ELR (cell line): ENCODE measurements around the gene GRIP2.

ENCODE experiments used
- DNase-seq: peaks from one replicate; pipeline ENCODE4 v3.0.0-alpha.2; 2015; ENCODE audit warnings: low read depth

Gene GRIP2

DNA sequence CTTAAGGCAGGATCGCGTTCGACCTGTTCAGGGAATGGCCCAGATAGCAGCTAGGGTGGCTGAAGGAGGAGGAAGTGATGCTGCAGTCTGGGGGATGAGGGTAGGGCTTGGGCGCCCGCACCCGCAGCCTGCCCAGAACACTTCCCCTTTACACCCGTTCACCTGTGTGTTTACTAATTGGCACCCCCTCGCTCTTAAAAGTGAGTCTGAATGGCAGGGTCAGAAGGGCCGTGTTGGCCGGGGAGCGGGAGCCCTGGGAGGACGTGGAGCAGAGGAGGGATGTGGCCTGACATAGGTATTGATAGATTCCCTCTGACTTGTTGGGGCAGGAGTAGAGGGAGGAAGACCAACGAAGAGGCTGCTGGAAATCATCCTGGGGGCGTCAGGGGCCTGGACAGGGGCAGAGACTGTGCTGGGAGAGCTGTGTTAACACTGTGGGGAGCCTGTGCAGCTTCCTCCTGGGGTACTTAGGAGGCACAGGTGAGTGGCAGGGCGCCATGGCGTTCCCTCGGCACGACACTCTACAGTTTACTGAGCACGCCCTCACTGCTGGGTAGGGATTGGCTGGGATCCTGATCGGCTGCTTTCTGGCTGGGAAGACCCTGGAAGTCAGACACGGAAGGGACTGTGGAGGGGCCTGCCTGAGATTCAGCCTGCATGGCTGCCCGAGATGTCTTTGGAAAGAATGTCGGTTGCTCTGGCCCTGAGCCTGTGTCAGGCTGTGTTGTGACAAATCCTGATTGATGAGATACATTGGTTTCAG lies 86.1 kb downstream of the GRIP2 start:
- no peak for DNase-seq

DNA sequence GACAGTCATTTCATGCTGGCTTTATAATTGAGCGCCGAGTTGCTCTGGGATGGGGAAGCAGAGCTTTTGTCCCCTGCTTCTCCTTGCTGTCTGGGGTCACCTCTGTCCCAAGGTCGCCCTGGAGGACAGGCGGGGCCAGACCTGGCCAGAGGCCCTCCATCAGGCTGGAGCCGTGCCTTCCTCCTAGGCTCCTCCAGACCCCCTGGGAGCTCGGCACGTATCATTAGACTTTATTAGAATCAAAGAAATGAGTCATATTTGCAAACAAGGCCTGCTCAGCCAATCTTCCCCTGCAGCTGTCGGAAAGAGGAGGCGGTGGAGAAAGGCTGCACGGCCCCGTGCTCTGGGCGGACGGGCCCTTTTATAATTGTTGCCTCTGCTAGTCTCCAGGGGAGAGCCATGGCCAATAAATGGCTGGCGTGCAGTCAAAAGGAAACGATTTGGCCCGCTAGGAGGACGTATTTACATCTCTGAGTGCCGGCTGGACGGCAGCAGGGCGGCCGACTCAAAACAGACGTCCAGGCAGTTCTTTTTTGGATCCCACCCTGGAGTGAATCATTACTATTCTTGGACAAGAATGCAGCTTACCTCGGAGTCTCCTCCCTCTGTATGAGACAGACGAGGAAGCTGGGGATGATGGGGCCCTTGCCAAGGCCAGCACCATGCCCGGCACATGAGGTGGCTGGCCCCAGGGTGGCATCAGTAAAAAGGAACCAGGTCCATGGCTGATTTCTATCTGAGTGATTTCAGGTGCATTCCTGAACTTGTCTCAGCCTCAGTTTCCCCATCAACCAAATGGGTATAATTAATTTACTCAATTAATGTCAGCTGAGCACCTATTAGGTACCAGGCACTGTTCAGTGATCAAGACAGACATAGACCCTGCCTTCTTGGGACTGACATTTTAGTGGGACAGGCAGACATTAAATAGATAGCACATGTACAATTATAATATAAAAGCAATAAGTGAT lies 87.1 kb downstream of the GRIP2 start:
- DNase-seq = peak; percentile 91

DNA sequence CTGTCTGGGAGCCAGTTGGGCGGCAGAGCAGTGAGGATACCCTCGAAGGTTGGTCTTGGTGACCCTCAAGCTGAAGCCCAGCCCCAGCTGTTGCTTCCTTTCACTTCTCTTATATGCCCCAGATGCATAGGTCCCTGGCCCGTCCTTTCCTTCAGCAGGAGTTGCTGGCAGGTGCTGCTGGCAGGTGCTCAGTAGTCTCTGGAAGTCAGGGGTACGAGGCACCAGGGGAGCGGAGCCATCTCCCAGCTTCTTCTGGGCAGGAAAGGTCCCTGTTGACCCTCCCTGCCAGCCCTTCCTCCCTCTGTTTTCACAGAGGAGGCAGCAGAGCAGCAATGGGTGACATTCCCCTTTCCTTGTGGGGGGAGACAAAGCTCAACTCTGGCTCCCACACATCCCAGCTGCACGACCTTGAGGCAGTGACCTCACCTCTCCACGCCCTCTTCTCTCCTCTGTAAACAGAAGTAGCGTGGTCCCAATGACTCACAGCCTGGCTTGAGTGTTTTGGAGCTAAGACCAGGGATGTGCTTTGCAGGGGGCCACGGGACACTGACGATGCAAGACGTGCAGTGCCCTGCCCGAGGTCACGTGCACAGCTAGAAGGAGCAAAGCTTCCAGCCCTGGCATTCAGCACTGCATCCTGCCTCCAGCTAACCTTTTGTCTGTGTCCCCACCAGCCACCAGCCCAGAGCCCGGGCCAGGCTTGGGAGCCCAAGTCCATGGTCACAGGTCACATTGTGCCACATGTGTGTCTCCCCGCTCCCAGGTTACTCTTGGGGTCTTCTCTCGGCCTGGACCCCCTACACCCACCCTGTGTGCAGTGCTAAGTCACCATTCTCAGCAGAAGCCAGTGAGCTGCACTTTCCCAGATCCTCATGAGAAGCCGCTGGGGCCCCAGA lies 88.0 kb downstream of the GRIP2 start:
- peak; percentile 92 for DNase-seq

DNA sequence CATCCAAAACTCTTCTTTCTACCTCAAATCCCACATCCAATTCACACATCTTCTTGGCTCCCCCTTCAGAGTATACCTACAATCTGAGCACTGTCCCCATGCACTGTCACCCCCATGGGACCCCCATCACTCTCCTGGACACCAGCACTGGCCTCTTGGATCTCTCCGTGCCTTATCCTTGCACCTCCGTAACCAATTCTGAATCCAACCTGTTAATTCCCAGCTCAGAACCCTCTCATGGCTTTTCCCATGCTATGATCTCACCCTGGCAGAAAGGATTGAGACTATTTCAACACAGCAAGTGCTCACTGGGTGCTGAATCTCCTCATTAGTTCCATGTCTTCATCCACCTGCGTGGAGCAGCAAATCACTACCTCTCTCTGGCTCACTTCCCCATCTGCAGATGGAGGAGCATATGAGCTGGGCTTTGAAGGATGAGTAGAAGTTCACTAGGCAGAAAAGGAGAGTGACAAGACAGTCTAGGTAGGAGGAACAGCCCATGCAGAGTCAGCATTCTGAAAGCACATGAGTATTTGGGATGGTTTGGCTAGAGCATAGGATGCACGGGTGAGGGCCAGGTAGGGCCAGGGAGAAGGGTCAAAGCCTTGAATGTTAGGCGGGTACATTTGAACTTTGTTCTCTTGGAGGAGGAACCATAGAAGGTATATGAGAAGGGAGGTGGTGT lies 89.1 kb downstream of the GRIP2 start:
- no peak for DNase-seq

DNA sequence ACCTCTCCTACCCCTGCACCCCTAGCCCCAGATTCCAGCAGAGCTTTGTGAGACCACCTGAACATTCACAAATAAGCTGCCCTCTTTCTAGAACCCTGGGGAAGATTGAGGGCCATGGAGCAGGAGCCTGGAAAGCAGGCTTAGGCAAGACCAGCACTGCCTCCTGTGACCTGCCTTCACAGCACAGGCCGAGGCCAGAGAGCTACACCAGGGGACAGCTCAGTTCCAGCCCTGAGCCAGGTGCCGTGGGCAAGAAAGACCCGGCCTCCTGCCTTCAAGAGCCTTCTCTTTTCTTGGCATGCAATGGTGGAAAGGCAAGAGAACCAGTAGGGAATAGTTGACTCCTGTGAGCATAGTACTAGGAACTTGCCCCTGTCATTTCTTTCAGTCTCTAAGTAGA lies 89.6 kb downstream of the GRIP2 start:
- no peak for DNase-seq

DNA sequence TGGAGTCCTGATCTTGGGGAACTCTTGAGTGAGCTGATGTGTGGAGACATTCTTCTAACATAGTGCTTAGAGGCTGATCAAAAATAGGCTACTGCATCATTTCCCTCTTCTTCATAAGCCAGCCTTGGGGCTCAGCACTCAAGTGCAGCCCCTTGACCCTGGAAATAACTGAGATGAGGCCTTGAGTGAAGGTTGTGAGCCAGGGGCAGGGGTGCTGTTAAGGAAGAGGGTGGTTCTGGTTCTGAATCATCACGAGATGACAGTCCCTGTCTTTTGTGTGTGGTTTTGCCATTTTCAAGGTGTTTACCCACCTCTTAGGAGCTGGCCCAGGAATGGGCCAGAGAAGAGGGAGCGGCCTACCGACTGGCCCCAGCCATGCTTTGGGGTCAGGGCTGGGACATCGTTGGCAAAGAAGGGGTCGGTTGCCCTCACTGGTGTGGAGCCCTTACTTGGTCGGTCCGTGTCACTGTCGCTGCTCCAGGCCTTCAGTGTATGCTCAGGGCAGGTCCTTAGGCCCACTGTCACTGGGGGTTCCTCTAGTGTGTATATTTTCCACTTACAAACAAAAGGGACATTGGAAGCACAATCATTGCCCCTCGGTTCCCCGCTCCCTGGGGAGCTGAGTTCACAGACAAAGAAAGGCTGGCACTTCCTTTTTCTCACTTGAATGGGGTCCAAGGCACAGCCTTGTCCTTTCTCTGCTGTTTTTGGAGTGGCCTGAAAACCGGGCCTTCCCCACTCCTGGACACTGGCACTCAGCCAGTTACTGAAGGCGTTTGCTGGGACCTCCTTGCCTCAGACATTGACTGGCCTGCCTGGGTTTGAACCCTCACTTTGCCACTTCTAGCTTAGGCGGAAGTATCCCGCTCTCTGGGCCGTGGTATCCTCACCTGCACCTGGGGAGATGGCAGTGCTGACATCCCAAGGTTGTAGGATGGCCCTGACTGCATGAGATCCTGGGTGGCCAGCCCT lies 91.1 kb downstream of the GRIP2 start:
- no peak for DNase-seq

DNA sequence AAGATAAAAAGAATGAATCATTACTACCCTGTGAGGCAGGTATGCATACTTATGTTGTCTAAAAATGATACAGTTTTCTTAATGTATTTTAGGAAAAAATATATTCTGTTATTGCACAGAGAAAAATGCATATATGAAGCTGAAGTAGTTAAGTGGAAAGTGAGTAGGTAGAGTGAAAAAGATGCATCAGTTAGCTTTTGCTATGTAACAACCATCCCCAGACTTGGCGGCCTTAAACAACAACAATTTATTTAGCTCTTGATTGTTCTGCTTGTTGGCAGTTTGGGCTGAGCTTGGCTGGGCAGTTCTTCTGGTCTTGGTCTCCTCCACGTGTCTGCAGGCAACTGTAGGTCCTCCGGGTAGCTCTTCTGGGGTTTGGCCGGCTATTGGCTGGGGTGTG lies 92.1 kb downstream of the GRIP2 start:
- DNase-seq = no peak

DNA sequence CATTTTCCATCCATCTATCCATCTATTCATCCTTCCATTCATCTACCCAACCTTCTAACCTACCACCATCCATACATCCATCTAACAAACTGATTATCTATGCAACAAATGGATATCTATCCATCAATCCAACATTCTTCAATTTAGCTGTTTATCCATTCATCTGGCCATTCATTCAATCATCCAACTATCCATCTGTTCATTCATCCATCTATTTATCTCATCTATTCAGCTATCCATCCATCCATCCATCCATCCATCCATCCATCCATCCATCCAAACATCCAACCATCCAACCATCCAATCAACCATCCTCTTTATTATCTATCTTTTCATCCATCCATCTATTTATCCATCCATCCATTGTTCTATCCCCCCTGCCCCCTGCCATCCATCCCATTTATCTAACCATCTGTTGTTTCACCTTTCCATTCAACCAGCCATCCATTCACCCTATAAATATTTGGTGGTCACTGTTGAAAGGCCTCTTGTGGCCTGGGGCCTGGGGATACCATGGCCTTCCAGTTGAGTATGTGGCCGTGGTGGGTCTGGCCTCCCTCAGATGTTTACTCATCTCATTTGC lies 93.1 kb downstream of the GRIP2 start:
- no peak for DNase-seq

DNA sequence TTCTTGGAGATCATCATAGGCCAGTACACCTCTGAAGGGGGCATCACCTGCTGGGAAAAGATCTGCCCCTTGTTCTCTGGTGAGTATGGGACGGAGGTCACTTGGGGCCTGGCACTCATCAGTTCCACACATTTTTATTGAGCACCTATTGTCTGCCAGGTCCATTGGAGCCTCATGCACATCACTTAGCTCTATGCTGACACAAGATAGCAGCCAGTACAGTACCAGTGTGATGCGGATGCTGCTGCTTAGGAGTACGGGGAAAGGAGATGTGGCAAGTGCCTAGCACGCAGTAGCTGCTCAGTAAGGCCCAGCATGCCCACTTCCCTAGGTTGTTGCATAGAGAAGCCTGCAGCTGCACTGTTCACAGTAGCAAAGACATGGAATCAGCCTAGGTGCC lies 94.4 kb downstream of the GRIP2 start:
- DNase-seq = no peak

DNA sequence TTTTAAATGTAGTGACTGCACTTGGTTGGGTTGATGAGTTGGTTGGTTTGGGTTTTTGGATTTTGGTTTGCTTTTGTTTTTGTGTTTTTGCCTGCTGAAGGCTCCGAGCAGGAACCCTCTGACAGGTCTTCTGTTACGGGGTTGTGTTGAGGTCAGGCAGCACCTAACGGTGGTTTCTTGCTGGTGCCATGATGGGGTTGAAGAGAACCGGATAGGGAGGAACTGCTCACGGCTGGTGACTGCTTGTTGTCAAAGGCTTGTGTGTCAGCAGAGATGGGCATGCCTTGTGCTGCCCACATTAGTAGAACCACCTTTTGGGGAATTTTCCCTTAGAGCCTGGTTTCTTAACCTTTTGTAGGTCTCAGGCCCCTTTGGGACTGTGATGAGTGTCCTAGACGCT lies 95.8 kb downstream of the GRIP2 start:
- no peak for DNase-seq

DNA sequence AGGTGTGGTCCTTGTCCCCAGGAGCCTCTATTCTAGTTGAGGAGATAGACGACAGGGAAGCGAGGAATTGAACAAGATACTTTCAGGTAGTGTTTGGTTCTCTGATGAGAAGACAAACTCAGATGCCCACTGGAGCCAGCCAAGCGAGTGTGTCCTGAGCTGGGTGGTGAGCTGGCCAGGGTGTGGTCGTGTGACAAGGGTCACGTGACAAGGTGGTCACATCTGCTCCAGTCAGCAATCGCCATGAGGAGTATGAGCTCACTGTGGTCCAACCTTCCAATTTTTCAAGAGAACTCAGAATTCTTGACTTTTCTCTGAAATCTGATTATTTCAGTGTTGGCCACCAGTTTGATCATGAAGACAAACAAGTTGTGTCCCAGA lies 98.2 kb downstream of the GRIP2 start:
- peak; percentile 19 for DNase-seq

DNA sequence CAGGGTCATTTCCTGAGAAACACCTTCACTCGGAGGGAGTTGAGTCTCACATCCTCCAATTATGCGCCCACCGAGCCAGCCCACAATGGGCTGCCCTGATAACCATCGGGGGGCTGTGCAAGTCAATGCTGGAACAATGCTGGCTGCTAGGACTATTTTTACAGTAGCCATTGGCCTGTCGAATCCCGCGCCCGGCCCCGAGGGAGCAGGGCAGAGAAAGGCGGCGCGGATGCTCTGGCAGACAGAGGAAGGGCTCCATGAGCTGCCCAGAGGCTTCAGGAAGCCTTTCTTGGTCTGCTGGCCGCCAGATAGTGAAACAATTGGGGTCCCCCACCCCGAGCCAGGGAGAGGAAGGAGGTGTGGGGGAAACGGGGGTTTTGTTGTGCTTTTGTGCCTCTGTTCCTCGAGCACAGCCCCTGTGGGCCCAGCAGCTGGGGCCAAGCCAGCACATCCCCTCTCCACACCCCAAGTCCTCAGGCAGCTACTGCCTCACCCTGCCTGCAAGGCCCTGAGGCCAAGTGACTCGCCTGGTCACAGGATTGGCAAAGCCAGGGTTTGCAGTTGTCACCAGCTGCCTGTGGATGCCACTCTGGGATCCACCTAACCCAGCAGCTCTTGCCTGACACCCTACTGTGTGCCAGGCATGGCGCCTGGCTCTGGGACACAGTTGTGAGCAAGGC lies 98.8 kb downstream of the GRIP2 start:
- DNase-seq = peak; percentile 48

DNA sequence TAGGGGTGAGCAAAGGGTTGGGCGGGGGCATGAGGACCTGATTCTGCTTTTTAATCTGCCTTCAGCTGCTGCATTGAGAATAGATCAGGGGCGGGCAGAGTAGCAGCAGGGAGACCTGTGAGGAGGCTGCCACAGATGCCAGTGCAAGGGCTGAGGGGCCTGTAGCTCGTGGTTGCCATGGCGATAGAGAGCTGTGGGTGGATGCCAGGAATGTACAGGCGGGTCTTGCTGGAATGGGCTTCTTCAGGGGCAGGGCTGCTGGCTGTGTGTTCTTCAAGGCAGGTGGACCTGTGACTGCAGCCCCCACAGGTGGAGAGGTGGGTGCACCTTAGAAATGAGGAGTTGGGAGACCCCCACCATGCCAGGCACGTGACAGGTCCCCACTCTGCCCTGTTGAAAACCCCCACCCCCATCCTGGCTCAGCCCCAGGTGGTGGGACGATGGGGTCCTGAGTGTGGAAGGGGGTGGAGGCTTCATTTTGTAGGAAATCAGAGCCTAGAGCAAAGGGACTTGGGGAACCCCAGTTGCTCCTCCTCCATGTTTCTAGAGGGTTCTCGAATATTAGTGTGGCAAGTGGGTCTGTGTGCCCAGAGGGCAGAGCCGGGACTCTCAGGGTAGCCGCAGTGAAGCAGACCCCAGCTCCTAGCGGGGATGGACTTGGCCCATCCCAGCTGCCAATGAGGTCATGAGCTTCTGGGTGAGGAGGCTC lies 99.5 kb downstream of the GRIP2 start:
- peak; percentile 25 for DNase-seq

DNA sequence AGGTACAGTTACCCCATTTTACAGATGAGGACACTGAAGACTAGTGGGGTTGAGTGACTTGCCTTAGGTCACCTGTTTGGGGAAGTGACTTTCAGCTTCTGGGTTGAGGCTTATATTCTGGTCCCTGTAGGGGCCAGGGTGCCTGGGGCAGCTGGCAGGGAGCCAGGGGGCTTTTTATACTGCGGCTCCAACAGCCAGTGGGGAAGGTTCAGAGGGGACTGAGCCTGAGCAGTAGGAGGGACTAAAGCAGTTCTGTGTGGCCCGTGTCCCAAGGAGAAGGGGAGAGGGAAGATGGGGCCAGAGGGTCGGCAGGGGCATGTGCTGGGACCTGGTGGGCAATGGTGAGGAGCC lies 100.0 kb downstream of the GRIP2 start:
- no peak for DNase-seq

DNA sequence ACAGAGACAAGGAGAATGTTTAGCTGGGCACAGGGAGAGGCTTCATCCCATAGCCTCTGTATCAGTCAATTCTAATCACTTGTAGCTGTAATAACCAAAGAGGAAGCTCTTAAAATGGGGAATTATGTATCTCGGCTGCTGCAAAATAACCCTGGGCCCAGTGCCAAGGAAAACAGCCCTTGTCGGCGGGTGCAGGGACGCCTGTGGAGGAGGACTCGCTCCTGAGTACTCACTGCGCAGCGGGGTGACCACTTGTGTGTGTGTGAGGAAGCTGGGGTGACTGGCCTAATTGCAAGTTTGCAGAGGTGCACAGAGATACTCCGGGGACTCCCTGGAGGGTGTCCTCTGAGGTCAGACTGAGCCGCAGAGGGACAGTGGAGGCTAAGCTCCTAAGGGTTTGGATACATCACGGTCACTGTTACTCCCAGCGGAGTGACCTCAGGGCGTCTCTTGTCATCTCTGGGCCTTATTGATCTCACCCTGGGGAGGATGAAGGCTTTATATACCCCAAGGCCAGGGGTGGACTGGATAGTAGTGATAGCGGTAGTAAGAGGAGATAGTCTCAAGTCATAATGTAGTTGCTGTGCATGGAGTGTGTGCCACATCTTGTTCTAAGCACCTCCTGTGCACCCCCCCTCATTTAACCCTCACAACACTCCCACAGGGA lies 100.5 kb downstream of the GRIP2 start:
- no peak for DNase-seq
